Measurements from ENCODE around the gene NAV1. TPM values are rescaled to one million over a fixed set of nuclear protein-coding genes. Genes with fewer than 3 reads are reported as not detected.
"Not testable (repeated sequence)": the region's sequence is repeated elsewhere in the genome, so short reads cannot be mapped to it uniquely, and the experiment has no call there.

Gene NAV1
- total RNA-seq, 1 donor from 2014 or later: 66.6 TPM

- peak; percentile 34 for ATAC-seq (ENCODE audit: poor library complexity)
These were observed 32.1 kb downstream of the NAV1 start for GRCh38 chr1:201570886-201571624.

GRCh38 chr1:201573030-201573429, 34.1 kb downstream of the NAV1 start:
- ATAC-seq (ENCODE audit: poor library complexity) (no peak), DNase-seq (no peak)
- intact Hi-C loops (cut with DNase I): no loop called here

More at GRCh38 chr1:201570886-201571624, 32.1 kb downstream of the NAV1 start:
- DNase-seq: no peak
- intact Hi-C loops (cut with DNase I): no loop called here

- intact Hi-C loops (cut with DNase I): no loop called here
- peak; percentile 68 for ATAC-seq (ENCODE audit: poor library complexity)
- DNase-seq: no peak
These were observed 35.0 kb downstream of the NAV1 start for GRCh38 chr1:201573923-201574322.

GRCh38 chr1:201575912-201576311, 37.0 kb downstream of the NAV1 start:
- DNase-seq: no peak
- ATAC-seq (ENCODE audit: poor library complexity): no peak
- intact Hi-C loops (cut with DNase I): no loop called here

GRCh38 chr1:201576914-201577313, 38.0 kb downstream of the NAV1 start:
- ATAC-seq (ENCODE audit: poor library complexity) (no peak), DNase-seq (no peak)
- intact Hi-C loops (cut with DNase I): no loop called here

DNA sequence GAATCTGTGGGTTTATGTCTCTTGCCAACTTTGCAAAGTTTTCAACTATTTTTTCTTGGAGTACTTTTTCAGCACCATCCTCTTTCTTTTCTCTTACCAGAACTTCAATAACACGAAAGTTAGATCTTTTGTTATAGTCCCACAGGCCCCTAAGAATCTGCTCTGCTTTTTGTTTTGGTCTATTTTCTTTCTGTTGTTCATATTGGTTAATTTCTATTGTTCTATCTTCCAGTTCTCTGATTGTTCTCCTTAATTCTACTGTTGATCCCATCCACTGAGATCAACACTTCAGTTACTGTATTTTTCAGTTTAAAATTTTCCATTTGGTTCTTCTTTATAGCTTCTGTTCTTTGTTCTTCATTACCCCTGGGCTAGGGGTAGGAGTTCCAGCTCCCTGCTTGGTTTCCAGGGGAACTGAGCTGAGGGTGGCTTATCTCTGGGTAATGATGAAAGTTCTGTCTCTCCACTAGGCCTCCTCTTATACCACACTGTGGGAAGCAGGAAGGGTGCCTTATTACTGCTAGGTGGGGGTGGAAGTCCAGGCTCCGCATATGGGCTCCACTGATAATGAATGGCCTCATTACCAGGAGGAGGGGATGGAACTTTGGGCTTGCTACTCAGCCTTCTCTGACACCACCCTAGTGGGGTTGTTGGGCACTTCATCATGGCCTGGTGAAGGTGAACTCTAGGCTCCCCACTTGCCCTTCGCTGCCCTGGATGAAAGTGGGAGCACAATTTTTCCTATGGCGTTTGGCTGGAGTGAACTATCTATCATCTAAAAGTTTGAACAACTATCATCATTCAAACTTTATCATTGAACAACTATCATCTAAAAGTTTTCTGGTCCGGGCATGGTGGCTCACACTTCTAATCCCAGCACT, 39.3 kb downstream of the NAV1 start:
- intact Hi-C loops (cut with DNase I): no loop called here
- ATAC-seq (ENCODE audit: poor library complexity) (no peak), DNase-seq (no peak)

DNA sequence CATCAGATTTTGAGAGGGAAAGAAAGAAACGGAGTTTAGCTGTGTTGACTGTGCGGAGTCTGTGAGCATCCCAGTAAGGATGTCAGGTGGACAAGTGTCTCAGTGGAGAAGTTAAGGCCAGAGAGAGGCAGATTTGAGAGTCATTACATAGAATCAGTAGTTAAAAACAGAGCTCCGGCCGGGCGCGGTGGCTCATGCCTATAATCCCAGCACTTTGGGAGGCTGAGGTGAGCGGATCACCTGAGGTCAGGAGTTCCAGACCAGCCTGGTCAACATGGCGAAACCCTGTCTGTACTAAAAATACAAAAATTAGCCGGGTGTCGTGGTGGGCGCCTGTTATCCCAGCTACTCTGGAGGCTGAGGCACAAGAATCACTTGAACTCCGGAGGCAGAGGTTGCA, 42.4 kb downstream of the NAV1 start:
- intact Hi-C loops (cut with DNase I); ATAC-seq (ENCODE audit: poor library complexity); DNase-seq: not testable (repeated sequence)

- DNase-seq: no peak
- peak; percentile 28 for ATAC-seq (ENCODE audit: poor library complexity)
- intact Hi-C loops (cut with DNase I): no loop called here
These were observed 43.9 kb downstream of the NAV1 start for GRCh38 chr1:201582705-201583442.

DNA sequence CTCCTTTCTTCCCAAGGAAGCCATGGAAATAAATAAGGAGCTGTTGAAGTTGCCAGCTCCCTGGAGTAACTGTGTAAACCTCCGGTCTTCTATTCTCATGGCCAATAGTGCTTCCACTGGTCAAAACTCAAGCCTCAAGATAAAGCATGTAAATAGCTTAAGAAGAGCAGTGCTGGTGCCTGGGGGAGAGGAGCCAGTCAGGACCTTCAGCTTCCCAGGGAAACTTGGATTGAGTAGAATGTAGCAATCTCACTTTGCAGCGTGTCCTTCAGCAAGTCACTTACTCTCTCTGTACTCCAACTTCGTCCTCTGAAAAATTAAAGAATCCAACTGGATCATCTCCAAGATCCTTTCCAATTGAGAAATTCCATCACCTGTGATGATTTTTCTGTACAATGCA, 44.7 kb downstream of the NAV1 start:
- intact Hi-C loops (cut with DNase I): no loop called here
- DNase-seq: no peak
- peak; percentile 60 for ATAC-seq (ENCODE audit: poor library complexity)

DNA sequence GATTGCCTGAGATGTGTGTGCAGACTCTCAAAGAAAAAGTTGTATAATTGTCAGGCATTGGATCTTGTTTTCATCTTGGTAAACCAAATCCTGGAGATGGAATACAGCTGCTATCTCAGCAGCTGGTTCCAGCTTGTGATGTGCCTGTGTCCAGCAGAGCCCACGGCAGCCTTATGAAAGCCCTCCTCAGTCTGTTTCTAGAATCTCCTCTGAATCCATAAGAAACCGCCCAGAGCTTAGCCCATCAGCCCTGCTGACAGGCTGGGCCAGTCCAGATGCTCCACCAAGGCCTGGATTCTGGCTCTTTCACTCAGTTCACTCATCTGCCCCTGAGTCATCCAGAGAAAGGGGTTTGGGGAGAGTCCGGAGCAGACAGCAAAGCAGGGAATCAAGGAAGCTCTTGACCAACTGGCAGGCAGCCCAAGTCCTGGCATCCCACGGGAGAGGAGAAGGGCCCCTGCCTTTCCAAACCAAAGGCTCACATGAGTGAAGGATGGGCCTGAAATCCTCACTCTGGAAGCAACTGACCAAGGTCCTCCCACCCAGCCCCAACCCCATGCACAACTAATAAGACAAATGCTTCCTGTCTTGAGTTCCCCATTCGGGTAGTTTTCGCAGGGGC, 45.7 kb downstream of the NAV1 start:
- intact Hi-C loops (cut with DNase I): no loop called here
- ATAC-seq (ENCODE audit: poor library complexity) (peak; percentile 77), DNase-seq (peak; percentile 64)

GRCh38 chr1:201585093-201585483, 46.2 kb downstream of the NAV1 start:
- ATAC-seq (ENCODE audit: poor library complexity) (peak; percentile 18), DNase-seq (no peak)
- intact Hi-C loops (cut with DNase I): no loop called here

GRCh38 chr1:201585901-201586300, 47.0 kb downstream of the NAV1 start:
- intact Hi-C loops (cut with DNase I): no loop called here
- ATAC-seq (ENCODE audit: poor library complexity) (no peak), DNase-seq (no peak)

DNA sequence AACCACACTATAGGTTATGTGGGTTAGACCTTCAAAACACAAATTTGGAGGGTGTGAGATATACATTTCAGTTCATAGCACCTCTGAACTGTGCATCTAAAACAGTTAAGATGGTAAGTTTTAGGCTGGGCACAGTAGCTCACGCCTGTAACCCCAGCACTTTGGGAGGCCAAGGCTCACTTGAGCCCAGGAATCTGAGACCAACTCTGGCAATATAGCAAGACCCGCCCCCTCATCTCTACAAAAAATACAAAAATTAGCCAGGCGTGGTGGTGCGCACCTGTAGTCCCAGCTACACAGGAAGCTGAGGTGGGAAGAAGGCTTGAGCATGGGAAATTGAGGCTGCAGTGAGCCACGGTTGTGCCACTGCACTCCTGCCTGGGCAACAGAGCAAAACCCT, 47.9 kb downstream of the NAV1 start:
- intact Hi-C loops (cut with DNase I): no loop called here
- ATAC-seq (ENCODE audit: poor library complexity): no peak

DNA sequence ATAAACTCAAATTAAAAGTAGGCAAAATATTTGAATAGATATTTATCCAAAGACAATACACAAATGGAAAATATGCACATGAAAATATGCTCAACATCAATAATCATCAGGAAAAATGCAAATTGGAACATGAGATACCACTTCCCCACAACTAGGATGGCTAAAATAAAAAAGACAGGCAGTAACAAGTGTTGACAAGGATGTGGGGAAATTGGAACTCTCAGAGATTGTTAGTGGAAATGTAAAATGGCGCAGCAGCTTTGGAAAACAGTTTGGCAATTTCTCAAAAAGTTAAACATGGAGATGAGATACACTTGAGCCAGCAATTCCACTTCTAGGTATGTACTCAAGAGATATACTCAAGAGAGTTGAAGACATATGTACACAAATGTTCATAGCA, 48.8 kb downstream of the NAV1 start:
- ATAC-seq (ENCODE audit: poor library complexity) (no peak), DNase-seq (no peak)
- intact Hi-C loops (cut with DNase I): no loop called here

More for the DNA sequence above, 47.9 kb downstream of the NAV1 start:
- DNase-seq: no peak

Other genes starting within 250 kb of the NAV1 start
- gene TNNT2, start 161.4 kb upstream of the NAV1 start, total RNA-seq: 9,128 TPM
- 1.9 TPM for gene LAD1, start 139.8 kb upstream of the NAV1 start, total RNA-seq
- 4.3 TPM for gene TNNI1, start 117.4 kb upstream of the NAV1 start, total RNA-seq
- gene PHLDA3, start 69.9 kb upstream of the NAV1 start, total RNA-seq: 21.5 TPM
- 53.1 TPM for gene CSRP1, start 32.0 kb upstream of the NAV1 start, total RNA-seq